ENCODE data around the gene GRIK3.

Gene GRIK3

GRCh38 chr1:36975642-36976041 lies 58.7 kb downstream of the GRIK3 start:
- no peak for DNase-seq

- DNase-seq = no peak
These were observed 61.3 kb downstream of the GRIK3 start for GRCh38 chr1:36973056-36973455.

GRCh38 chr1:36971852-36972618 lies 62.3 kb downstream of the GRIK3 start:
- DNase-seq = no peak

- DNase-seq = no peak
These were observed 65.6 kb downstream of the GRIK3 start for GRCh38 chr1:36968730-36969129.

GRCh38 chr1:36966242-36966641 lies 68.1 kb downstream of the GRIK3 start:
- peak in 1 of 5 experiments; percentile 8 for DNase-seq

GRCh38 chr1:36965275-36966159 lies 68.8 kb downstream of the GRIK3 start:
- DNase-seq = no peak

GRCh38 chr1:36964830-36965229 lies 69.5 kb downstream of the GRIK3 start:
- DNase-seq = no peak

GRCh38 chr1:36963006-36963405 lies 71.3 kb downstream of the GRIK3 start:
- DNase-seq = no peak

GRCh38 chr1:36961062-36961615 lies 73.2 kb downstream of the GRIK3 start:
- DNase-seq = no peak

- DNase-seq = no peak
These were observed 77.7 kb downstream of the GRIK3 start for GRCh38 chr1:36956570-36956969.

GRCh38 chr1:36955016-36955415 lies 79.3 kb downstream of the GRIK3 start:
- DNase-seq = no peak

- DNase-seq = no peak
These were observed 81.3 kb downstream of the GRIK3 start for GRCh38 chr1:36953061-36953460.

- DNase-seq = no peak
These were observed 82.6 kb downstream of the GRIK3 start for GRCh38 chr1:36951761-36952160.

- DNase-seq = no peak
These were observed 83.0 kb downstream of the GRIK3 start for GRCh38 chr1:36951292-36951750.

- DNase-seq = no peak
These were observed 83.6 kb downstream of the GRIK3 start for GRCh38 chr1:36950604-36951291.

GRCh38 chr1:36948606-36949005 lies 85.7 kb downstream of the GRIK3 start:
- no peak for DNase-seq

GRCh38 chr1:36948147-36948546 lies 86.2 kb downstream of the GRIK3 start:
- no peak for DNase-seq

- DNase-seq = no peak
These were observed 86.9 kb downstream of the GRIK3 start for GRCh38 chr1:36947384-36947783.

GRCh38 chr1:36944883-36945282 lies 89.4 kb downstream of the GRIK3 start:
- no peak for DNase-seq

GRCh38 chr1:36942148-36942547 lies 92.2 kb downstream of the GRIK3 start:
- DNase-seq = no peak

- no peak for DNase-seq
These were observed 92.9 kb downstream of the GRIK3 start for GRCh38 chr1:36941316-36941978.

GRCh38 chr1:36938819-36939218 lies 95.5 kb downstream of the GRIK3 start:
- DNase-seq = no peak

Data from T-helper 2 cell (primary cell).